RKO (cell line): ENCODE measurements around the gene GHRHR.

ENCODE experiments used
- DNase-seq: peaks from one replicate; pipeline ENCODE4 v3.0.0-alpha.2; 2016; ENCODE audit warnings: low spot score

Gene GHRHR

DNA sequence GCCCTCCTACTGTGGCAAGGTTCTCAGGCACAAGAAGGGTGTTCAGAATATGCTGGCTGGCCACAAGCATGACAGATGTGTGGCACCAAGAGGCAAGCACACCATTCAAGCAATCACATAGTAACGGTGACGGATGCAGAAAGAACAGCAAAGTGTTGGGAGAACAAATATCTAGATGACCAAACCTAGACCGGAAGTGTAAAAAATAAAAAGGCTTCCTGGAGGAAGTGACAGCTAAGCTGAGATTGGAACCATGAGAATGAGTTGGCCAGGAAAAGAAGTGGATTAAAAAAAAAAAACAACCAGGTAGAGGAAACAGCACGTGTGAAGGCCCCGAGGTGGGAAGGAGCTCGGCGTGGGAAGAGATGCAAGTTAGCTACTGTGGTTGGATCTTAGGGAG, 22.0 kb downstream of the GHRHR start:
- DNase-seq: no peak

DNA sequence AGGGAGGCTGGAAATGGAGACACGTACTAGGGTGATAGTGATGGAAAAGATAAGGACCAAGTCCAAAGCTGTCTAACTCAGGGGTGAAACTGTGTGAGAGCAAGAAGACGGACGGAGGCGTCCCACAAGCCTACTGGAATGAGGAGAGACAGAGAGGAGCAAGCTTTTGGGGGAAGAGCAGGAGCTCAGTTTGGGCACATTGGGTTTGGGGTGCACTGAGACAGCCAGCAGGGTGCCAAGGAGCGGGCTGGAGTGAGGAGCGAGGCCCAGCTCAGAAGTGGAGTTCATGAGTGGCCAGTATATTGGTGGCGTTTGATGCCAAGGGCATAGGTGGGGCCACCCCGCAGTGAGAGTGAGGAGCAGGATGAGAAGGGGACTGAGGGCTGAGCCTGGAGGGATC, 22.6 kb downstream of the GHRHR start:
- DNase-seq: no peak

DNA sequence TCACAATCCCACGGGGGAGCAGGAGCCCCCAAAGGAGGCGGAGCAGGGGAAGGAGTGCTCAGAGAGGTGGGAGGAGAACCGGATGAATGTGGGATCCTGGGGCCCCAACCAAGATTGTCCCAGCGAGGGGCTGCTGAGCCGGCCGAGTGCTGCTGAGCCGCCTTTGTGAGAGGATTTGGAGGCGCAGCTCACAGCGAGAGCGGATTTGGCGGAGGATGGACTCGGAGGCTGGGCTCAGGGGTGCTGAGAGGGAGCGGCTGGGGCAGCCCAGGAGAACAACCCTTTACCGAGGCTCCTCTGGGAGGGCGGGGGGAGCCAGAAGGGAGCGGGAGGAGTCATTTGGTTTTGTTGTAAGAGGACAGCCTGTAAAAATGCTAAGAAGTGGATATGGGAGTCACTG, 23.0 kb downstream of the GHRHR start:
- no peak for DNase-seq

DNA sequence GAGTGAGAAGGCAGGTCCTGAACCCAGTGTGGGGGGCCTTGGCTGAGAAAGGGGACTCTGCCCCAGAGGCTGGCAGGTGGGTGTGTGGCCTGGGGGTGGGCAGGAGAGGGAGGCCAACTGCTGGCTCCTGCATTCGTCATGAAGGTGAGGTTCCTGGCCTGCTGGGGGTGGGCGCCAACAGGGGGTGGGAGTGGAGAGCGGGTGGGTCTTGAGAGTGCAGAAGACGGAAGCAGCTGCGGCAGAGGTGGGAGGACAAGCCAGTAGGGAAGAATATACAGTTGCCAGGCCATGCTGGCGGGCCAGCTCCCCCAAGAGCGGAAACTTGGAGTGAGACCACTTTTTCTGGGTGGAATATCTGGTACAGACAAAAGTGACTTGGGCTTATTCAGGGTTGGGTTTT, 23.4 kb downstream of the GHRHR start:
- DNase-seq: no peak

DNA sequence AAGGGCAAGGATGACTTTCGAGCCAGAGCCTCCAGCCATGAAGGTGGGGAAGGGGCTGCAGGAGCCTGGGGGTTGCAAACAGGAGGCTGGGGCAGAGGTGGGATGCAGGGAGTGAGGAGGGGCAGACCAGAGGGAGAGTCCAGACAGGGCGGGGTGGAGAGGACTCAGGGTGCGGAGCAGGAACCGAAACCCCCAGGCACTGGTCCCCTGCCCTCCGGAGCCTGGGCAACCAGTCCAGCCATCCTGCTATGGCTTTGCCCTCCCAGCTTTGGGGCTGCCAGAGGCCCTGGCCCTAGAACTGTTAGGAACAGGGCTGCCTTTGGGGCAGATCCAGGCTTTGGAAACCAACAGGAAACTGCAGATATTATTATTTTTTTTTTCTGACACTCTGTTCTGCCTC, 24.2 kb downstream of the GHRHR start:
- DNase-seq: no peak

DNA sequence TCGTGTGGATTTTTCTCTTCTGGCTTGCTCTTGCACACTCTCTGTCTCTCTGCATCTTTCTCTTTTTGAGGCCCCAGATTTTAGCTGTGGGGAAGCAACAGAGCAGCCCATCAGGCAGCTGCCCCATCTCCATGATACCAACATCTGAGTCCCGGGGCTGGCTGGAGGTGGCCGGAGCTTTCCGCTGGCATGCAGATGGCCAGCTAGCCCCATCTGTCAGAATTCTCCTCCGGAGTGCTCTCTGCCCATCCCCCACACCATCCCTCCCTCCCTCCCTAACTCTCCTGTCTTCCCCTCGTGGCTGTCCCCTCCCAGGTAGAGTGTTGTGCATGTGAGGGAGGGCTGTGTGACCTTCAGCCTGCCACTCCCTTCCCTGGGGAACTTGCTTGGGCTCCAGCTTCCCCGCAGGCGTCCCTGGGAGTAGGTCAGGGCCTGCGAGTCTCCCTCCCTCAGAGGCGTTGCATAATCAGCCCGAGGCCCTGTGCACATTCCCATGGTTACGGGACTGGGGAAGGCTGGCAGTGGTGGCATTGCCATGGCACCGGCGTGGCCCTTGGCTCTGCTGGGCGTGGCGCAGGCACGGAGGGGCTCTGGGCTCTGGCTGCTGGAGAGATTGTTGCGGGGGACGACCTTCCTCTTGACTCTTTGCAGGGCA, 24.7 kb downstream of the GHRHR start:
- no peak for DNase-seq

DNA sequence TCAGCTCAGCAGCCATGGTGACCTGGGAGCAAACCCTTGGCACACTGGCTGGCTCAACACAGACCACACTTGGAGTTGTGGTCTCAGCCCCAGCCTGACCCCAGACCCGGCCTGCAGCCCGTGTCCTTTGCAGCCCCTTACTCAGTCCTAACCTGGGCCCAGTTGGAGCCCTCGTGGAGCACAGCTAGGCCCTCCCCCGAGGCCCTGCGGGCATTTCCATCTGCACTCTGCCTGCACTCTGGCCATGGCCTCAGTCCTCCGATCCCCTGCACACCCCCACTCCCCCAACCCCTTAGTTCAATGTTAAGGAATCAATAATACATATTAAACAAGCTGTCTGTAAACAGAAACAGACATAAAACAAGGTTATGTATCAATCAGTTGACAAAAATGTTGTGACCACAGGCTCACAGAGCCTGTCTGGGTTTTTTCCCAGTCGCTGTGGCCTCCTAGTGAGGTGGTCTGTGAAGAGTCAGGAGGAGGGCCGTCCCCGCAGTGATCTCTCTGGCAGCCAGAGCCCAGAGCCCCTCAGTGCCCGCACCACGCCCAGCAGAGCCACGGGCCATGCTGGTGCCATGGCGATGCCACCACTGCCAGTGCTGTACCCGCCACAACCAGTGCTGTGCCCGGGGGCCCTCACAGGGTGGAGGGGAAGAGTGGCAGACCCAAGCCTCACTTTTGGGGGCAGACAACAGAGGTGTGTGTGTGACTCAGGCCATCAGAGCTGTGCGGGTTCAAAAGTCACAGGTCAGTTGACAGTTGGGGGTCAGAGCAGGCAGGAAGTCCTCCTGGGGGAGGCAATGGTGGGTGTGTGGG, 25.5 kb downstream of the GHRHR start:
- DNase-seq: no peak

DNA sequence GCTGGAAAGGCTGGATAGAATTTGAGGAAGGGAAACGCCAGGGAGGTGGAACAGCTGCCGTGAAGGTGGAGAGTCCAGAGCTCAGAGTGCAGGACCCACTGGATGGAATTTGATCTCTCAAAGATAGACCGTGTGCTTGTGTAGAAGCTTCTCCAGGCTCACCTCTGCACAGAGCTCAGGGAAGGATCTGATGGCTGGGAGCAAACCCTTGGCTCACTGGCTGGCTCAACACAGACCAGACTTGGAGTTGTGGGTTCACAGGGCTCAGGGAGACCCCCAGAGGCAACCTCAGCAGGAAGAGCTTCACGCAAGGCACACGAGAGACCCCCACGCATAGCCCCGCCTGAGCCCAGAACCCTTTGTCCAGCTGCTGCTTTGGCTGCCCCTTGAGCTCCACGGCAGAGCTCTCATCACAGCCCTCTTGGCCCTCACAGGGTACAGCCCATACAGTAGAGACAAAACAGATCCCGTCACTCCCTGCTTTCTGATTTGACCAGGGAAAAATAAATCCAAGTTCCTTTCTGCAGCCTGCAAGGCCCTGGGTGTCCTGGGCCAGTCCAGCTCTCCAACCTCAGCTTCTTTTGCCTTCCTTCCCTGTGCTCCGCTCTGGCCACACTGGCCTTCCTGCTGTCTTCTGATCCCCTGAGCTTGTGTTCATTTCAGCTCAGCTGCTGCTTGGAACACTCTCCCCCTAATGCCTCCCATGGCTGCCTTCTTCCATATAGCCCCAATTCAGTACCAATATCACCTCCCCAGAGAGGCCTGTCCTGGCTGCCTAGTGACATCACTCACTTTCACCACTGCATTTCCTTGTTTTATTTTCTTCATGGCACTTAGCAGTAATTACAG, 26.3 kb downstream of the GHRHR start:
- DNase-seq: no peak

DNA sequence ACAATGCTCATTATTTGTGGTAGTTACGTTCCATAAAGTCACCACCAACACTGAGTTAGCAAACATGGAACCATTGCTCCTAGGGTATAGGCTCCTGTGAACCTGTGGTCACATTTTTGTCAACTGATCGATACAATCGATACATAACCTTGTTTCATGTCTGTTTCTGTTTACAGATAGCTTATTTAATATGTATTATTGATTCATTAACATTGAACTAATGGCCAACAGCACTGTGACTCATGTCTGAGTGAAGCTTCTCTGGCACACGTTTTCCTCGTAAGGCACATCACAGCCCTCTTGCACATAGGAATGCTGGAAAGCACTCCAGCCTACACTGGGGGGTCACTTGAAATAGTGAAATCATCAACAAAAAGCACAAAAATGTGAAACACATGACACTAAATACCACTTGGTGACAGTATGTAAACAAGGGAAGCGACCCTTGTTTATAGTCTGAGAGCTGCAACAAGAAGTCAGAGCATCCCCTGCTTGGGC, 27.0 kb downstream of the GHRHR start:
- no peak for DNase-seq

DNA sequence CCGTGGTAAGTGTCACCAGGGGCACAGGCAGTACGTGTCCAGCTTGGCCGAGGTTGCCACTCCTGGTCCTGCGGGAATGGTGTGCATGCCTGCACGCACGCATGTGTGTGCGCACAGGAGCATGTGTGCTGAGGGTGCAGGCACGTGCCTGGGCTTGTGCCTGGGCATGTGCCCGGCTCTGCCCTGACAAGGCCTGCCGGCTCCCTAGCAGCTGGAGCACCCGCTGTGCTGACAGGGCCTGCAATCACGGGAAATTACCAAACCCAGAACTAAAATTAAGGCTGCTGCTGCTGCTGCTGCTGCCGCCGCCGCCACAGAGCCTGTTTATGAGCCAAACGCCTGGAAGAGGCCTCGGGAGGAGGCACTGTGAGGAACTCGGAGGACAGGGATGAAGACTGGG, 28.7 kb downstream of the GHRHR start:
- DNase-seq: no peak

DNA sequence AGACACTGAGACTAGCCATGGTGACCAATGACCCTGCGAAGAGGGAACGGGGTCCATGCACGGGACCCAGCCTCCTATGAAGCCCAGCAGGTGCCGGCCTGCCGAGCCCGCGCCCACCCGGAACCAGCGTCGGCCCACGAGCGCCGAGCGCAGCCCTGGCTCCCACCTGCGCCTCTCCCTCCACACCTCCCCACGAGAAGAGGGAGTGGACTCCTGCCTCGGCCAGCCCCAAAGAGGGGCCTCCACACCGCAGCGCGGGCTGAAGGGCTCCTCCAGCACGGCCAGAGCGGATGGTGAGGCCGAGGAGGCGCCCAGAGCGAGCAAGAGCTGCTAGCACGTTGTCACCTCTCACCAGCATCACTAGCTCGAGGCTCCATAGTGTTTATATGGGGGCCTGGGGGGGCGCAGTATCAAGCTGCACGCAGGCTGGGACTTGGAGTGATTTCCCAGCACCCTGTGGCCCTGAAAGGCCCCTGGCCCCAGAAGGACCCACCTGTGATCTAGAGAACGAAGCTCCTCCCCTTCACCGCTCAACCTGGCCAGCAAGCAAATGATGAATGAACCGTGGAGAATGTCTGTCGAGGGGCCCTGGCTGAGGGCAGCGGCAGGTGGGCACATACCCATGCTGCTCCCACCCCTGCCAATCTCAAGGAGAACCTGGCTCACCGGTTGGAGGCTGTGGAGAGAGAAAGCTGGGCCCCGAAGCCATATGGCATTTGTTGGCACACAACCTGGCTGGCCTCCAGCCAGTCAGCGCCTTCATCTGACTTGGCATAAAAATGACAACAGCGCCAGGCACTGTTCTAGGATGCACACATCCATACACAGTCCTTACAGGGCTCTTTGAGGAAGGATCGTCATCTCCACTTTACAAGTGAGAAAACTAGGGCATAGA, 30.7 kb downstream of the GHRHR start:
- DNase-seq: no peak

DNA sequence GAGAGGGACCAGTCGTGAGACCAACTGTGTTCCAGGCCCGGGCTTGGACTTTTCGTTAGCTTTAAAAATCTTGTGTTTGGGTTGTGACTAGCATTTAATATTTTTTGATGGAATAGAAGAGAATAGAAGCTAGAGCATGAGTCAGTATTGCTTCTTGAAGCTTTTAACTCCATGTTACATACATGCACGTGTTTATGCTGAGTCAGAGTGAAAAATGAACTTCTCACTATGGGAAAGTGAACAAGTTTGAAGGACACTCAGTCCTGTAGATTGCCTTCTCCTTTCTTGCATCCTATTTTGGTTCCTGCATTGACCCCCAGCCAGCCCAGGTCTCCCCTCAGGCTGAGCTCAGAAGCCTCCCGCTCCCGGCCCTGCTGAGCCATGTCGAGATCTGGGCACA, 31.8 kb downstream of the GHRHR start:
- DNase-seq: no peak

DNA sequence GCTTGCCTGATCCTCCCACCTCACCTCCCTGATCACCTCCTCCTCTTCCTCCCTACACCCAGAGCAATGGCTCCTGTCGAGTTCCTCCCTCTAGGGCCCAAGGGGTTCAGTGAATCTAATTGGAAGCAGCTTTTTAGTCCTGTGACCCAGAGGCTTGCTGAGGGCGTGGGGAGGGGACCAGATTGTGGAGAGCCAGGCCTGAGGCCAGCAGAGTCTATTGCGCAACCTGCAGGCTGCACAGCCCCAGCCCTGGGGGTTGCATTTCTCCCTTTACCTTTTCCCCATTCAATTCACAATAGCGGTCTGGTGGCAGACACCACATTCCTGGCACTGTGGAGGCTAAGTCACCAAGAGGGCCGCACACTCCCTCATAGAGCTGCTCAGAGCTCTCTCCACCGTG, 32.5 kb downstream of the GHRHR start:
- no peak for DNase-seq

DNA sequence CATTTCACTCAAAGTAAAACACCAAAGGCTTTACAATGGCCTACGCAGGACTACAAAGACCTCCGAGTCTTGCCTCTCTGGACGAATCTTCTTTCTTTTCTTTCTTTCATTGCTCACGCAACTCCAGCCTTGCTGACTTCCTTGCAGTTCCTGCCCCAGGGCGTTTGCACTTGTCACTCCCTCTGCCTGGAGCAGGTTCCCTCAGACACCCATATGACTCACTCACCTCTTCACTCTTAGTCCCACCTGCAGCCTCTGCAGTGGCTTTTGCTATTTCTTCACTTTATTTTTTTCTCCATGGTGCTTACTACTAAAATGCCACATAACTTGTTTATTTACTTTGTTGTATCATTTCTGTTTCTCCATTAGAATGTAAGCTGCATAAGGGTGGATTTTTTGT, 33.1 kb downstream of the GHRHR start:
- DNase-seq: no peak

DNA sequence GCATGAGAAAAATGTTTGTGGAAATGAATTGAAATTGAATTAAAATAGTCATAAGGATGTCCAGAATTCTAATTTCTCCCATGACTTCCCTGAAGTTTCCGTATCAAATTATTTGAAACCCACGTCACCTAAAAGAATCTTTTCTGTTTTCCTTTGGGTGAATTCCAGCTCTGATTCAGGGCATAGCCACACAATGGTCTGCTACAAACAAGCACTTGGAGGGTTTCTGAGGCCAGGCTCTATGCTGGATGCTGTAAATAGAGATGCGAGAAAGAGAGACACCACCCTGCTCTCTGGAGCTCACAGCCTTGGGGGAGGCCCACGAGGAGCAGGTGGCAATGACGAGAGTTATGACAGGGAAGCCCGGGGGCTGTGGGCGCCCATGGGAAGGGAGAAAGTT, 33.6 kb downstream of the GHRHR start:
- no peak for DNase-seq

DNA sequence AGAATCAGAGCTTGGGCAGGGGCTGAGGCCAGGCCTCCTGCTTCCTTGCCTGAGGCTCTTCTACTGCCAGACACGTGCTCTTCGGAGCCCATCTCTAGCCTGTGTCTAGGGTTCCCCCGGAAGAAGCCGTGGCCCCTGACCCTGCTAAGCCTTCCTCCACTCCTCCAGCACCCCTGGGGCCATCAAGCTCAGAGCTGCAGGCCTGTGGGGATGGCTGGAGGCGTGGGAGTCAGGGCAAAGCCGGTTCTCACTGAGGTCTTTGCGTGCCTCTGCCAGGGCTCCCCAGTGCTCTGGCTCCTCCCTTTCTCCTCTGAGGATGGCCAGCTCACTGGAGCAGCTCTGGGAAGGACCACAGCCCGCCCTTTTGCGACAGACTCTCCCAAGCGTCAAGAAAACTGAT, 34.4 kb downstream of the GHRHR start:
- no peak for DNase-seq

DNA sequence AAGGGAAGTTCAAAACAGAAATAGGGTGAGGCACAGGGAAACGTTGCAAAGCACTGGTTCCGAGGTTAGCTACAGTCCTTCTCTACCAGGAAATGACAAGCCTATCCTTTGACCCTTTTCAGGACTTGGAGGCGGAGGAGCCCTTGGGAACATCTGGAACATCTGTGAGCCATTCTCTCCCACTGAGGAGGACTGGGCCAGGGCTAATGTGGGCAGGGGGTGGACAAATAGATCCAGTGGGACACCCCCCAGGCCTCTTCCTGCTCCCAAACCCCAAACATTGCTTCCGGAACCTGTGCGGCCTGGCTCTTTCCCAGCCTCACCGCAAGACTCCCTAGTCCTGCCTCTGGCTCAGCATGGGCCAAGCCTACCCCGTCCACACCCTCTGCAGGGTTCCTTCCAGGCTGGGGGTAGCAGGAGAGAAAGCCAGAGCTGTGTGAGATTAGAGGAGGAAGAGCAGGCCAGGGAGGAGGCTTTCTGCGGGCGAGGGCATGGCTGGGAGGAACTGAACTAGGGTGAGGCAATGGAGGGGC, 36.5 kb downstream of the GHRHR start:
- no peak for DNase-seq

DNA sequence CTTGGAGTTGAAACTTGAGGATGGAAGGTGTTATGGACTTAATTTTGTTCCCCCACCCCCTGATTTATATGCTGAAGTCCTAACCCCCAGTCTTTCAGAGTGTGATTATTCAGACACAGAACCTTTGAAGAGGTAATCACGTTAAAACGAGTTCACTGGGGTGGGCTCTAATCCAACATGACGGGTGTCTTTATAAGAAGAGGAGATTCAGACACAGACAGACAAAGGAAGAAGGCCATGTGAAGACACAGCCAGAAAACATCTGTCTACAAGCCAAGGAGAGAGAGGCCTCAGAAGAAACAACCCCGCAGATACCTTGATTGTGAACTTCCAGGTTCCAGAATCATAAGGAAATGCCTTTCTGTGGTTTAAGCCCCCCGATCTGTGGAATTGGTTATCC, 37.0 kb downstream of the GHRHR start:
- no peak for DNase-seq

DNA sequence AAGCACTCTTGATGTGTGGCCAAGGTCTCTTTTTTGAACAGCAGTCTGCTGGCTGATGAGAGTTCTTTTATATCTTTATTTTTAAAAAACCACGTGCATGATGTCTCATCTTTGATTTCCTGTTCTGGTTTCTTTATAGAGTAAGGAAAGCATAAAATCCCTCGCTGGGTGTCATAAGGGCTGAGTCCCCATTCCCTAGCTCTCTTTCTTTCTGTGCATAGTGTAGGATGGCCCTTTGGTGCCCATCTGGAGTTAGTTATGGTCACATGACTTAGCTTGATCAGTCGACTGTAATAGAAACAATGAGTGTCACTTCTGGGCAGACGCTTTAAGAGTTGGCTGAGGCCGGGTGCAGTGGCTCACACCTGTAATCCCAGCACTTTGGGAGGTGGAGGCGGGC, 38.5 kb downstream of the GHRHR start:
- DNase-seq: no peak

DNA sequence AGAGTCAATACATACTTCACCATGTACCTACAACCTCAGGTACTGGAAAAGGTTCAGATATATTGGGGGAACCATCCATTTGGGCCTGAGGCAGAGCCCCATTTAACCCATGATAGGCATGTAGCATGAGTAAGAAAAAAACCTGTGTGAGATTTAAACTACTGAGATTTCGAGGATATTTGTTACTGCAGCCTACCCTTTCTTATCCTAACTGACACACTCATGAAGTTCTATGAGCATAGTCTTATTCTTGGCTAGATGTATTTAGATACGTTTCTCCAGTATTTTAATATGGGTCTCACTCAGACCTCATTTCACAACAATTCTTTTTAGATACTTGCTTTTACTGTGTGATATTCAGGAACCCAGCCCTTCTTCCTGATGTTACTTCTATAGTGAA, 39.3 kb downstream of the GHRHR start:
- DNase-seq: no peak

DNA sequence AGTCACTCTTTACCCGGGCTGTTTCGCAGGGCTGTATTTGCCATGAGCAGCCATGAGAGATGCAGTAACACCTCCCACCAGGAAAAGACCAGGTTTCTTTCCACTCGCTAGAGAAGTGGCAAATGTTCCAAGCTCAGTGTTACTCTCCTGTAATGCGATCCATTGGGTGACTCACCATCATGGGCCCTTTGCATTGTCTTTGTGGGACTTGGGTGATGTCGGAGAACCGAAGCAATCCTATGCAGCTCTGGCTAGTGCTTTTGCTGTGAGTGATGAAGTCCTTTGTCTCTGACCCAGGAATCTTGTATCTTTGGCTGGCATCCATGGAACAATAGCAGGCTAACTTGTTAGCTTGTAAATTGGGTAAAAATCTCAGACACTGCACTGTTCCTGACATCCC, 40.0 kb downstream of the GHRHR start:
- DNase-seq: no peak

DNA sequence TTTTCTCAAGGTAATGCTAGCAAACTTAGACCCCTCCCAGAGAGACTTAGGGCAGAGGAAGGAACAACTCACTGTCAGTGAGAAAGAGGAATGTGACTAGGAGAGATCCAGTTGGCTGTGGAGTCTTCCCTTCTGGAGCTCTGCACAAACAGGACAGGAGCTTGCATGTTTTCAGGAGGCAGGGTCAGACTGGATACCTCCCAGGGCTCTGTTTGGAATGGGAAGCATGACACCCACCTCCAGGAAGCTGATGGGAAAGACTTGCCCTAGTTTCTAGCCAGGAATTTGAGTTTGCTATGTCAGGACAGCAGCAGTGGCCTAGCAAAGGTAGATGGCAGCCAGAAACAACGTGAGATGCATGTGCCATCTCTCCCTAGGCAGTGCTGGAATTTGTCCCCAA, 40.6 kb downstream of the GHRHR start:
- no peak for DNase-seq
